Retinal pigment epithelial cell (primary cell): ENCODE data around the gene ALK.

Experiments used
- DNase-seq: peaks from one replicate; pipeline ENCODE4 v3.0.0-alpha.2; 2010; ENCODE audit warnings: low read depth
- H3K4me3 ChIP-seq: 2 replicates; pipeline ENCODE4 v1.5.1; 2011; ENCODE audit warnings: mild to moderate bottlenecking, low read length, control low read depth, moderate library complexity
- TF ChIP-seq, protein P1 (sequence below): conservative IDR thresholded peaks from 2 replicates; pipeline ENCODE4 v1.5.1; 2011; ENCODE audit warnings: low read depth, low read length, control low read depth, inconsistent platforms

ALK gene

DNA sequence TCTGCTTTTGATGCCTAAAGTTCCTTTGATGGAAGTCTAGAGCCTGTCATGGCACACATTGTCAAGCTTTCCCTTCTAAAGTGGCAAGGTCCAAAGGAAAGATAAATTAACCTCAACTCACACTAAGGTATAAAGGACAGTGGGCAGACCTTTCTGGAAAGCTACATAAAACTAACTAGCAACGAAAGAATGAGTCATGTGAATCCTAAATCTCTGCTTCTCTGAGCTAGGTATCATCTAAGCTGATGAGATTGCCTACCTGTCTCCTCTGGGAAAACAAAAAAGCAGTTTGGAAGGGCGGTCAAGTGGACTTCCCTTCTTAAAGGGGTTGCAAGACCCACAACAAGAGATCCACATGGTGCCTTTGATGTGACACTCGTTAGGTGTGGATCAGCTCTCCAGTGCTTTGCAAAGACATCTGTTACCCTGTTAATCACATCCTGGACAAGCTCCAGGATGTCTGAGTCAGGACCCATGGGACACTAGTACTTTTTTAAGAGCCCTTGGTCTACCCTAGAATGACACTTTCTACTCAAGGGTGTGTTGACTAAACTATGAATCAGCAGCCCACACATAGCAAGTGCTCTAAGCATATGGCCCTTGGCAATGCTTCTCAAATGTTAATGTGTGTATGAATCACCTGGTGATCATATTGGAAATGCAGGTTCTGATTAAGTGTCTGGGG is 173.5 kb downstream of the ALK start:
- peak; percentile 31 for DNase-seq
- H3K4me3 ChIP-seq, result no peak overlapping the region
- TF ChIP-seq, protein P1, sequence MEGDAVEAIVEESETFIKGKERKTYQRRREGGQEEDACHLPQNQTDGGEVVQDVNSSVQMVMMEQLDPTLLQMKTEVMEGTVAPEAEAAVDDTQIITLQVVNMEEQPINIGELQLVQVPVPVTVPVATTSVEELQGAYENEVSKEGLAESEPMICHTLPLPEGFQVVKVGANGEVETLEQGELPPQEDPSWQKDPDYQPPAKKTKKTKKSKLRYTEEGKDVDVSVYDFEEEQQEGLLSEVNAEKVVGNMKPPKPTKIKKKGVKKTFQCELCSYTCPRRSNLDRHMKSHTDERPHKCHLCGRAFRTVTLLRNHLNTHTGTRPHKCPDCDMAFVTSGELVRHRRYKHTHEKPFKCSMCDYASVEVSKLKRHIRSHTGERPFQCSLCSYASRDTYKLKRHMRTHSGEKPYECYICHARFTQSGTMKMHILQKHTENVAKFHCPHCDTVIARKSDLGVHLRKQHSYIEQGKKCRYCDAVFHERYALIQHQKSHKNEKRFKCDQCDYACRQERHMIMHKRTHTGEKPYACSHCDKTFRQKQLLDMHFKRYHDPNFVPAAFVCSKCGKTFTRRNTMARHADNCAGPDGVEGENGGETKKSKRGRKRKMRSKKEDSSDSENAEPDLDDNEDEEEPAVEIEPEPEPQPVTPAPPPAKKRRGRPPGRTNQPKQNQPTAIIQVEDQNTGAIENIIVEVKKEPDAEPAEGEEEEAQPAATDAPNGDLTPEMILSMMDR, result no peak

DNA sequence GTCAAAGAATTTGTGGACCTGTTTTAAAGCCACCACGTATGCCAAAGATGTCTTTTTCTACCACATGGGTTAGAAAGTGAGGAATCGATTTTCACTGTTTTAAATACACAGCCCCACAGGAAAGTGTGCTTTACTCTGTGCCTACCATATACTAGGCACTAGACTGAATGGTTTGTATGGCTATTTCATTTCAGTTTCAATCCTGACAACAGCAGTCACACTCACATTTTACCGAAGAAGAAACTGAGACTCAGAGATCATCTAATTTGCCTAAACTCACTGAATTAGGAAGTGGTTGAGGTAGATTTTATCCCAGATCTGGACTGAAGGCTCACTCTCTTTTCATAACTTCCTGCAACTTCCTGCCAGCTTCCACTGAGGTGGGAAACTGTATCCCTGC is 176.4 kb downstream of the ALK start:
- DNase-seq, result no peak
- TF ChIP-seq, protein P1, result no peak
- no peak overlapping the region for H3K4me3 ChIP-seq

DNA sequence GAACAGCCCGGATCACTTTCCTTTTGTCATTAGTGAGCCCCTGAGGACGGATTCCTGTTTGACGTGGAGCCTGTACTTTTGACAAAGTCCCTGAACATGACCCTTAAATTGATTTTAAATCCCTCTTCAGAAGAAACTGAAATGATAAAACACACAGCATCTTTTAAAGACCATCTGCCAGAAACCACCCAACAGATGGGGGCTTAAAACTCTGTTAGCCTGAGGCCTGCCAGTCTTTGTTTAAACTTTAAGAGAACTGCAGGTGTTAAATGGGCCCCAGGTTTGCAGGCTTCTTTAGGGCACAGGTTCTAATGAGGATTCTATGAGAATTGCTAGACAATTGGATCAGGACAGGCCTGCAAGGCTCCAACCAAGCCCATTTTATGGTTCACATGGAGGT is 177.9 kb downstream of the ALK start:
- H3K4me3 ChIP-seq, result no peak overlapping the region
- no peak for DNase-seq
- TF ChIP-seq, protein P1, result no peak

DNA sequence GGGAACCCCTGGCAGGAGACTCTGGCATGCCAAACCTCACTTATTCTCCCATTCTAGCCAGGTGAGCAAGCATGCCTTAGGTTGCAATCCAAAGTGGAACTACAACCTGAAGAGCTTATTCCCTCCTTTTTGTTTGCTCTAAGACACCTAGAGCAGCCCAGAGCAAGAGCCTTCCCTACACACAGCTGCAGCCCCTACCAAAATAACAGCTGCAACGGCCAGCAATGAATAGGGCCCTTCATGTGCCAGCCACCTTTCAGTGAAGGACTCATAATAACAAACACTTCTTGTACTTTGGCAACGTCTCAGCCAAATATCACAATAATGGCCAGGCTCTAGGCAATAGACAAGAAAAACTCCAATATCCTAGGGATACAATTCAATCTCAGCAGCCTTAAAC is 178.7 kb downstream of the ALK start:
- no peak for DNase-seq
- no peak overlapping the region for H3K4me3 ChIP-seq
- TF ChIP-seq, protein P1, result no peak

DNA sequence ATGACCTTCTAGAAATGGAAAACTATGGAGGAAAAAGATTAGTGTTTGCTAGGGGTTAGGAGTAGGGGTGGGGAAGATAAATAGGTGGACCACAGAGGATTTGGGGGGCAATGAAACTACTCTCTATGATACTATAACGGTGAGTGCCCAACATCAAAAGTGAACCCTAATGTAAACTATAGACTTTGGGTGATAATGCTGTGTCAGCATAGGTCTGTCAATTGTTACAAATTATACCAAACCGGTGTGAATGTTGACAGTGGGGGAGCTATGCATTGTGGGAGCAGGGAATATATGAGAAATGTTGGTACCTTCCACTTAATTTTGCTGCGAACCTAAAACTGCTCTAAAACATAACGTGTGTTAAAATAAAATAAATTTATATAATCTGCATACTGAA is 180.3 kb downstream of the ALK start:
- TF ChIP-seq, protein P1, result no peak
- DNase-seq, result no peak
- no peak overlapping the region for H3K4me3 ChIP-seq

DNA sequence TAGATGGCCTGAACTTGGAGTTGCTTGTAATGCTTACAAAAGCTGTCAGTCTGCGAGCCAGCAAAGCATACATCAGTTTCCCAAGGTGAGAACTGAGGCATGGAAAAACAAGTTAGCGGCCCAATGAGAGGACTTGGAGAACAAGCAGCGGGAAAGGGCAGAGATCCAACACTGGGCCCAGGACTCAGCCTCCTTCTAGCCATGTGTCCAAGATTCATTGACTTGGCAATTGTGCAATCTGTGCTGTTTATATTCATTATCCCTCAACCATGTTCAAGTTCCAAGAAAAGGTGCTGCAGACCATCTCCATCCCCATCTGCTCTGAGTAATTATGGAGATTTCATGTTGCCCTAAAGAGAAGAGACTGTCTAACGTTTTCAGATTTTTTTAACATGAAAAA is 187.4 kb downstream of the ALK start:
- no peak for DNase-seq
- TF ChIP-seq, protein P1, result no peak
- H3K4me3 ChIP-seq, result no peak overlapping the region

DNA sequence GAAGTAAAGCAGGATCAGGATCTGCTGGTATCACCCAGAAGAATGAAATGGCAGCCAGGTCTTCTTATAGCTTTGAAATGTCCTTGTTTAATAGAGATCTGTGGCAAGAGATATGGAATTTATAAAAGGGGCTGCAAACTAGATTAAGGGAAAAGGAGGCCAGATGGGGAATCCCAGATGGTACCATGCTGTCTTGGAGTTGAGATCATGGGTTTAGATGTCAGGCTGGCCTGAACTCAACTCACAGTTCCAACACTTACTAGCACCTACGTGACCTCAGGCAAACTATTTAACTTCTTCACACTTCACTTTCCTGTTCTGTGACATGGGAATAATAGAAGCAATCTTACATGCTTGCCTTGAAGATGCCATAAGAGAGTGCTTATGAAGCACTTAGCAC is 188.2 kb downstream of the ALK start:
- TF ChIP-seq, protein P1, result no peak
- H3K4me3 ChIP-seq, result no peak overlapping the region

More for the DNA sequence above, 188.2 kb downstream of the ALK start:
- no peak for DNase-seq
